ENCODE measurements around the gene CD164L2.

DNA sequence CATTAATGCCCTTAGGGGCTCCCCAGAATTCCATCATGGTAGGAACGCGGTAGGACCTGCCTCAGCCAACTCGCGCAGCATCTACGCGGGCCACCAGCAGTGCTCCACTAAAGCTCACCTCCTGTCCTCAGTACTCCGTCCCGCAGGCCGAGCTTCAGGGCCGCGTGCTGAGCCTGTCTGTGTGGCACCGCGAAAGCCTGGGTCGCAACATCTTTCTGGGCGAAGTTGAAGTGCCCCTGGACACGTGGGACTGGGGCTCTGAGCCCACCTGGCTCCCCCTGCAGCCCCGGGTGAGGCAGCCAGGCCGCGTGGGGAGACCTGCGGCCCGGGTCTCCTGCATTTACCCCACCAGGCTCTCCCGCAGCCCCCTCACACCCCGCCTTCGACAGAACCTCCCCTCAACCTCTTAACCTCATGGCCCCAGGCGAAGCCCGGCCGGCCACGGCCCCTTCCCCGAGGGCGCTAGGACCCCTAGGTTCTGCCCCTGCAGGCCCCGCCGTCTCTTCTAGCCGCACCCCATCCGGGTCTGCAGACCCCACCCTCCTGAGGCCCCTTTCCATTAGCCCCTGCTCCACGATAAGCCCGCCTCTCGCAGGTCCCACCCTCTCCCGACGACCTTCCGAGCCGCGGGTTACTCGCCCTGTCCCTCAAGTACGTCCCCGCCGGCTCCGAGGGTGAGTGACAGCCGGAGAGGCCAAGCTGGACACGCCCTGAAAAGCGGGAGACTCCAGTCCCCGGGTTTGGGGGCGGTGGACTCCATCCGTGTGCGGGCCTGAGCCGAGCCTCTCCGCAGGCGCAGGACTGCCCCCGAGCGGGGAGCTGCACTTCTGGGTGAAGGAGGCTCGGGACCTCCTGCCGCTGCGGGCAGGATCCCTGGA, 32.2 kb downstream of the CD164L2 start:
- TF ChIP-seq CTCF (conservative IDR thresholded peaks at IDR 0.05 in 1 of 2, IDR thresholded peaks at IDR 0.05 in 1 of 2; ENCODE audit: extremely low read depth in 1 of 2, insufficient read depth in 1 of 2, low read depth in 1 of 2, low read length in 2 of 2) (no peak), EZH2 (IDR thresholded peaks at IDR 0.05; ENCODE audit: borderline replicate concordance, low read length) (no peak)

All from mammary epithelial cell (primary cell).